ENCODE results near the gene CLEC4G. TPM values are rescaled to one million over a fixed set of nuclear protein-coding genes. Genes with fewer than 3 reads are reported as not detected.

CLEC4G gene
- total and polyA plus RNA-seq, 7 experiments from 2014 or later = 1.2 TPM; not detected in 6

DNA sequence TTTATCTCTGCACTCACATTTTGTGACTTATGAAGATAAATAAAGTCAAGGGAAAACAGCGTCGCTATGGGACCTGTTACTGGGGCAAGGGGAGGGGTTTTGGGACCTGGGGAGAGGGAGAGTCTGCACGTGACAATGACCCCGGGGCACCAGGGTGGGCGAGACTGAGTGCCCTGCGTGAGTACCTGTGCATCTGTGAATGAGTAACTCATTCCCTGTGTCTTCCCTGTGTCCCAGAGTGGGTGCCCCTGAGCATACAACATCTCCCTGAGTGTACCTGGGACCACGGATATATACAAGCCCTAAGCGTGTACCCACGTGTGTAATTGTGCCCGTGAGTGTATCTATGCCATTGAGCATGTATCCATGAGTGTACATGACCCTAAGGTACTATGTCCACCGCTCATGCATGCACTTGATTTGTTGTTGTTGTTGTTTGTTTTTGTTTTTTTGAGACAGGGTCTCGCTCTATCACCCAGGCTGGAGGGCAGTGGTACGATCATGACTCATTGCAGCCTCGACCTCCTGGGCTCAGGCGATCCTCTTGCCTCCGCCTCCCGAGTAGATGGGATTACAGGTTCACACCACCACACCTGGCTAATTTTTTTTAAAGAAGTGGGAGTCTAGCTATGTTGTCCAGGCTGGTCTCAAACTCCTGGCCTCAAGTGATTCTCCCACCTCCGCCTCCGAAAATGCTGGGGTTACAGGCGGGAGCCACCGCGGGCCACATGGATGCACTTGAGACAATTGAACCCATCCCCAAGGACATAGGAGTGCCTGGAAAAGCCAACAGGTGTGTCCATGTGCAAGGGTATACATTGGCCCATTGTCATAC, 51.9 kb downstream of the CLEC4G start:
- ATAC-seq (no peak), DNase-seq (no peak)
- ChIA-PET POLR2A (interaction anchor here (1.1 to 2.2 kb wide), 9 partner anchors 18 to 120 kb away, joined by 3 to 16 read pairs (median 6); partner anchors contain the start of genes CLEC4G, PET100 and XAB2), CTCF (interaction anchor here (0.7 to 3.2 kb wide), 18 partner anchors 9 to 152 kb away, joined by 3 to 55 read pairs (median 5); partner anchors contain the start of gene STXBP2)
- peaks cover 0 to 2% (median 0%) of the 10 kb centered on the region in 11 donors for H3K9me3 Mint-ChIP-seq
- peaks cover 22 to 55% (median 44%) of the 10 kb centered on the region in 7 donors for H3K4me1 Mint-ChIP-seq
- H3K4me3 Mint-ChIP-seq = peak overlapping the region; percentile 76 to 96 (median 86)
- peak overlapping the region; percentile 84 for H3K4me3 ChIP-seq (ENCODE audit: low read length)
- peak overlapping the region; percentile 37 to 91 (median 76) for H3K27ac Mint-ChIP-seq
- H3K4me1 ChIP-seq (ENCODE audit: control insufficient read depth in 2 of 2, insufficient read depth in 2 of 2, low read length in 2 of 2) = peaks cover 26 to 32% of the 10 kb centered on the region in 2 donors
- peaks cover 0 to 28% (median 0%) of the 10 kb centered on the region in 3 experiments for H3K36me3 ChIP-seq (ENCODE audit: control insufficient read depth in 2 of 3, insufficient read depth in 3 of 3, low read length in 3 of 3)
- H3K9me3 ChIP-seq (ENCODE audit: control insufficient read depth in 2 of 3, low read length in 3 of 3) = no peaks in the 10 kb centered on the region
- intact Hi-C loops (cut with micrococcal nuclease) = loop anchor here (1.0 to 2.0 kb wide), 10 partner anchors 28 to 581 kb away; partner anchors contain the start of genes PET100 (in 1 of the 2), TIMM44 (in 1 of the 2) and XAB2 (in 1 of the 2)
- peaks cover 0 to 6% of the 10 kb centered on the region in 2 donors for H3K27me3 ChIP-seq (ENCODE audit: control insufficient read depth in 2 of 2, insufficient read depth in 2 of 2, low read length in 2 of 2)
- peaks cover 0 to 9% (median 0%) of the 10 kb centered on the region in 5 donors for H3K36me3 Mint-ChIP-seq
- H3K27ac ChIP-seq (ENCODE audit: low read depth, low read length) = peak overlapping the region; percentile 91
- H3K27me3 Mint-ChIP-seq = peaks cover 6 to 23% (median 9%) of the 10 kb centered on the region in 5 donors

- DNase-seq (peak; percentile 46 to 86 (median 76)), ATAC-seq (peak; percentile 75)
- Histone ChIP-seq H3K9me3 (ENCODE audit: control insufficient read depth in 2 of 3, low read length in 3 of 3) (no peaks in the 10 kb centered on the region), H3K27ac (ENCODE audit: low read depth, low read length) (no peak overlapping the region), H3K27me3 (ENCODE audit: control insufficient read depth in 2 of 2, insufficient read depth in 2 of 2, low read length in 2 of 2) (peaks cover 0 to 6% of the 10 kb centered on the region in 2 donors), H3K4me1 (ENCODE audit: control insufficient read depth in 2 of 2, insufficient read depth in 2 of 2, low read length in 2 of 2) (peaks cover 26 to 32% of the 10 kb centered on the region in 2 donors), H3K36me3 (ENCODE audit: control insufficient read depth in 2 of 3, insufficient read depth in 3 of 3, low read length in 3 of 3) (peaks cover 0 to 24% (median 0%) of the 10 kb centered on the region in 3 experiments), H3K4me3 (ENCODE audit: low read length) (no peak overlapping the region)
- CTCF ChIA-PET = interaction anchor here (0.5 to 1.8 kb wide), 6 partner anchors 12 to 350 kb away, joined by 3 to 15 read pairs (median 4); no protein-coding TSS in a partner anchor
- Mint-ChIP-seq H3K36me3 (peaks cover 0 to 9% (median 0%) of the 10 kb centered on the region in 5 donors), H3K4me1 (peaks cover 28 to 61% (median 49%) of the 10 kb centered on the region in 7 donors), H3K27ac (peak overlapping the region; percentile 37 to 91 (median 76)), H3K9me3 (peaks cover 0 to 2% (median 0%) of the 10 kb centered on the region in 11 donors), H3K4me3 (peak overlapping the region; percentile 71 to 95 (median 82)), H3K27me3 (peaks cover 6 to 25% (median 11%) of the 10 kb centered on the region in 5 donors)
- intact Hi-C loops (cut with micrococcal nuclease) = loop anchor here in 1 of 2 donors (1.0 kb wide), 5 partner anchors 27 to 264 kb away; partner anchors contain the start of gene TIMM44
- POLR2A ChIA-PET = no interaction called here
Observed at GRCh38 chr19:7678971-7679751, 52.7 kb downstream of the CLEC4G start.

Other genes starting within 250 kb of the CLEC4G start
- 1 to 10 TPM in 1 of 5 experiments, under 1 TPM in 4; 0.59 to 1.2 (median 0.76) TPM for gene PEX11G, start 243.1 kb downstream of the CLEC4G start, total RNA-seq
- 1 to 10 TPM in 1 of 2 donors, under 1 TPM in 1; 0.89 to 1.6 TPM for gene PEX11G, start 243.1 kb downstream of the CLEC4G start, polyA plus RNA-seq
- 10 to 100 TPM in 1 of 5 experiments, 1 to 10 TPM in 4; 5.7 to 10.1 (median 7.2) TPM for gene ZNF358, start 216.0 kb downstream of the CLEC4G start, total RNA-seq
- 1 to 10 TPM; 1.4 to 2.6 TPM for gene ZNF358, start 216.0 kb downstream of the CLEC4G start, polyA plus RNA-seq
- 10 to 100 TPM; 13.8 to 49.2 (median 18.1) TPM for gene MCOLN1, start 209.5 kb downstream of the CLEC4G start, total RNA-seq
- 10 to 100 TPM in 1 of 2 donors, 1 to 10 TPM in 1; 8.8 to 11.7 TPM for gene MCOLN1, start 209.5 kb downstream of the CLEC4G start, polyA plus RNA-seq
- 100 to 1,000 TPM in 4 of 5 experiments, 10 to 100 TPM in 1; 82.0 to 157 (median 133) TPM for gene PNPLA6, start 196.4 kb downstream of the CLEC4G start, total RNA-seq
- 10 to 100 TPM in 1 of 2 donors, 1 to 10 TPM in 1; 5.3 to 12.7 TPM for gene PNPLA6, start 196.4 kb downstream of the CLEC4G start, polyA plus RNA-seq
- under 1 TPM in 4 of 5 experiments, not detected in 1; 0.16 to 0.76 (median 0.35) TPM for gene CAMSAP3, start 136.2 kb downstream of the CLEC4G start, total RNA-seq
- gene CAMSAP3, start 136.2 kb downstream of the CLEC4G start, polyA plus RNA-seq = under 1 TPM; 0.06 to 0.07 TPM
- gene XAB2, start 102.6 kb downstream of the CLEC4G start, total RNA-seq = 10 to 100 TPM; 49.3 to 79.8 (median 76.4) TPM
- 10 to 100 TPM in 1 of 2 donors, 1 to 10 TPM in 1; 6.4 to 11.9 TPM for gene XAB2, start 102.6 kb downstream of the CLEC4G start, polyA plus RNA-seq
- 100 to 1,000 TPM; 112 to 134 (median 117) TPM for gene PET100, start 102.3 kb downstream of the CLEC4G start, total RNA-seq
- gene PET100, start 102.3 kb downstream of the CLEC4G start, polyA plus RNA-seq = 100 to 1,000 TPM; 158 to 274 TPM
- gene PCP2, start 98.4 kb downstream of the CLEC4G start, total RNA-seq = 10 to 100 TPM in 1 of 5 experiments, 1 to 10 TPM in 4; 2.2 to 13.4 (median 5.4) TPM
- gene PCP2, start 98.4 kb downstream of the CLEC4G start, polyA plus RNA-seq = not detected
- gene STXBP2, start 95.0 kb downstream of the CLEC4G start, total RNA-seq = 100 to 1,000 TPM; 158 to 411 (median 187) TPM
- 10 to 100 TPM; 52.8 to 61.1 TPM for gene STXBP2, start 95.0 kb downstream of the CLEC4G start, polyA plus RNA-seq
- 1 to 10 TPM in 1 of 5 experiments, not detected in 4; 3.4 TPM for gene RETN, start 63.1 kb downstream of the CLEC4G start, total RNA-seq
- not detected for gene RETN, start 63.1 kb downstream of the CLEC4G start, polyA plus RNA-seq
- gene MCEMP1, start 55.0 kb downstream of the CLEC4G start, total RNA-seq = 10 to 100 TPM in 1 of 5 experiments, 1 to 10 TPM in 1, not detected in 3; 1.2 to 12.3 TPM
- gene MCEMP1, start 55.0 kb downstream of the CLEC4G start, polyA plus RNA-seq = not detected
- 10 to 100 TPM; 43.7 to 79.3 (median 75.4) TPM for gene TRAPPC5, start 51.3 kb downstream of the CLEC4G start, total RNA-seq
- 100 to 1,000 TPM; 165 to 191 TPM for gene TRAPPC5, start 51.3 kb downstream of the CLEC4G start, polyA plus RNA-seq
- gene FCER2, start 30.0 kb downstream of the CLEC4G start, total RNA-seq = 1 to 10 TPM in 2 of 5 experiments, under 1 TPM in 1, not detected in 2; 0.32 to 3.8 (median 1.3) TPM
- gene FCER2, start 30.0 kb downstream of the CLEC4G start, polyA plus RNA-seq = under 1 TPM; 0.48 to 0.52 TPM
- under 1 TPM in 3 of 5 experiments, not detected in 2; 0.27 to 0.68 (median 0.32) TPM for gene CD209, start 15.4 kb upstream of the CLEC4G start, total RNA-seq
- gene CD209, start 15.4 kb upstream of the CLEC4G start, polyA plus RNA-seq = not detected
- not detected for gene CLEC4M, start 31.1 kb upstream of the CLEC4G start, total RNA-seq
- under 1 TPM in 1 of 2 donors, not detected in 1; 0.74 TPM for gene CLEC4M, start 31.1 kb upstream of the CLEC4G start, polyA plus RNA-seq
- 10 to 100 TPM in 3 of 5 experiments, 1 to 10 TPM in 2; 7.4 to 12.2 (median 11.4) TPM for gene EVI5L, start 98.1 kb upstream of the CLEC4G start, total RNA-seq
- gene EVI5L, start 98.1 kb upstream of the CLEC4G start, polyA plus RNA-seq = 1 to 10 TPM; 2.5 to 3.8 TPM
- 1 to 10 TPM in 1 of 5 experiments, under 1 TPM in 3, not detected in 1; 0.08 to 1.2 (median 0.16) TPM for gene PRR36, start 142.3 kb upstream of the CLEC4G start, total RNA-seq
- gene PRR36, start 142.3 kb upstream of the CLEC4G start, polyA plus RNA-seq = under 1 TPM; 0.08 to 0.12 TPM
- gene LRRC8E, start 156.4 kb upstream of the CLEC4G start, total RNA-seq = under 1 TPM in 1 of 5 experiments, not detected in 4; 0.24 TPM
- gene LRRC8E, start 156.4 kb upstream of the CLEC4G start, polyA plus RNA-seq = under 1 TPM in 1 of 2 donors, not detected in 1; 0.53 TPM
- gene MAP2K7, start 171.8 kb upstream of the CLEC4G start, total RNA-seq = 100 to 1,000 TPM in 1 of 5 experiments, 10 to 100 TPM in 4; 48.7 to 109 (median 66.5) TPM
- gene MAP2K7, start 171.8 kb upstream of the CLEC4G start, polyA plus RNA-seq = 1 to 10 TPM; 1.8 to 2.0 TPM
- 1 to 10 TPM in 4 of 5 experiments, under 1 TPM in 1; 0.27 to 4.0 (median 1.6) TPM for gene TGFBR3L, start 182.7 kb upstream of the CLEC4G start, total RNA-seq
- gene TGFBR3L, start 182.7 kb upstream of the CLEC4G start, polyA plus RNA-seq = not detected
- 10 to 100 TPM; 12.3 to 24.4 (median 21.4) TPM for gene SNAPC2, start 188.2 kb upstream of the CLEC4G start, total RNA-seq
- 10 to 100 TPM; 11.5 to 18.2 TPM for gene SNAPC2, start 188.2 kb upstream of the CLEC4G start, polyA plus RNA-seq
- under 1 TPM in 1 of 5 experiments, not detected in 4; 0.32 TPM for gene CTXN1, start 194.0 kb upstream of the CLEC4G start, total RNA-seq
- not detected for gene CTXN1, start 194.0 kb upstream of the CLEC4G start, polyA plus RNA-seq
- gene TIMM44, start 211.6 kb upstream of the CLEC4G start, total RNA-seq = 10 to 100 TPM; 65.3 to 97.6 (median 73.8) TPM
- gene TIMM44, start 211.6 kb upstream of the CLEC4G start, polyA plus RNA-seq = 10 to 100 TPM; 16.7 to 22.8 TPM

All from naive thymus-derived CD4-positive, alpha-beta T cell (primary cell).